ENCODE measurements around the gene KCNK13. TPM values are rescaled to one million over a fixed set of nuclear protein-coding genes. Genes with fewer than 3 reads are reported as not detected.

The KCNK13 gene
- total and polyA plus RNA-seq, 9 of the 15 experiments (the other 6 are each of a cell fraction or from before 2014, with no cell fraction given), result 0.03 to 0.05 TPM; not detected in 7

- no peak for TF ChIP-seq CLOCK (CRISPR knock-in tag; IDR thresholded peaks at IDR 0.05; ENCODE audit: borderline replicate concordance)
- no peak for TF ChIP-seq HMGXB4 (CRISPR knock-in tag; IDR thresholded peaks at IDR 0.05)
These were observed 129.4 kb downstream of the KCNK13 start (continued) for GRCh38 chr14:90191154-90191553.

- TF ChIP-seq NBN (IDR thresholded peaks at IDR 0.05; ENCODE audit: low read depth) (no peak), CHCHD3 (CRISPR knock-in tag; IDR thresholded peaks at IDR 0.05) (no peak), ARID3A (IDR thresholded peaks at IDR 0.05; ENCODE audit: borderline replicate concordance, low read depth, low read length) (no peak), CTCF (IDR thresholded peaks at IDR 0.05 in 2 of 3, conservative IDR thresholded peaks at IDR 0.05 in 1 of 3; ENCODE audit: insufficient read depth in 2 of 3, low read depth in 1 of 3, low read length in 3 of 3) (peak in 1 of 3 experiments; percentile 12; a peak in 1 of 6 replicates), ZNF280B (CRISPR knock-in tag; IDR thresholded peaks at IDR 0.05) (no peak)
- Histone ChIP-seq H3K4me2 (ENCODE audit: insufficient read depth, low read length) (no peak overlapping the region), H3K79me2 (ENCODE audit: control insufficient read depth, insufficient read depth, low read length) (no peaks in the 10 kb centered on the region), H3K4me3 (no peak overlapping the region), H3K4me1 (replicated peaks in 1 of 2; ENCODE audit: control insufficient read depth in 2 of 2, insufficient read depth in 2 of 2, low read length in 2 of 2) (no peaks in the 10 kb centered on the region; a peak in 1 of 5 replicates), H4K20me1 (replicated peaks; ENCODE audit: control insufficient read depth, insufficient read depth, low read length) (no peaks in the 10 kb centered on the region), H3K27ac (ENCODE audit: extremely low read depth, low read depth, low read length) (no peak overlapping the region), H2AFZ (ENCODE audit: low read depth, low read length) (no peak overlapping the region), H3K9ac (ENCODE audit: insufficient read depth in 1 of 2, low read depth in 2 of 2, low read length in 2 of 2) (no peak overlapping the region), H3K27me3 (ENCODE audit: control insufficient read depth in 2 of 2, insufficient read depth in 2 of 2, low read length in 2 of 2) (no peaks in the 10 kb centered on the region), H3K9me1 (ENCODE audit: control insufficient read depth, insufficient read depth, low read length) (no peaks in the 10 kb centered on the region), H3K9me3 (replicated peaks; ENCODE audit: control insufficient read depth, insufficient read depth, low read depth, low read length) (no peaks in the 10 kb centered on the region), H3K36me3 (ENCODE audit: control insufficient read depth, insufficient read depth, low read length) (no peaks in the 10 kb centered on the region)
- no peak for ATAC-seq
- intact Hi-C loops (cut with micrococcal nuclease), result no loop called here
- 0% methylated on average over 7 of the region's 7 CpGs for WGBS (ENCODE audit: insufficient coverage, low coverage, missing lambda C conversion rate)
- BruUV-seq (replicated peaks), result no TSS peak
- ChIA-PET CTCF (ENCODE audit: low intra/inter-chr PET ratio) (no interaction called here), POLR2A (no interaction called here)
- DNase-seq (ENCODE audit: extremely low read depth in 1 of 4, low spot score in 3 of 4), result no peak
- in situ Hi-C loops (cut with MboI), result no loop called here
- FAIRE-seq, result no peak
These were observed 129.8 kb downstream of the KCNK13 start for GRCh38 chr14:90191585-90191984.
